SU-DHL-6 (cell line): ENCODE results near the gene CRYAA.
"Not testable (repeated sequence)": the region's sequence is repeated elsewhere in the genome, so short reads cannot be mapped to it uniquely, and the experiment has no call there.

Source experiments
- H2AFZ ChIP-seq: fragments of 200-600 bp; sonication (generic); 2 replicates; pipeline ENCODE4 v1.6.1; 2014; ENCODE audit warnings: low read depth, mild to moderate bottlenecking, moderate library complexity, mixed read lengths, antibody characterized with exemption, low read length; ENCODE audit not compliant: severe bottlenecking
- H3F3A ChIP-seq: fragments of 200-600 bp; shearing (Covaris generic); 2 replicates; pipeline ENCODE4 v1.6.0; 2016; ENCODE audit warnings: antibody characterized with exemption, mild to moderate bottlenecking; ENCODE audit not compliant: insufficient read depth
- H3K27ac ChIP-seq: fragments of 200-600 bp; sonication (generic); 2 replicates; pipeline ENCODE4 v1.5.1; 2016; ENCODE audit warnings: low read depth, mild to moderate bottlenecking, low read length, moderate library complexity, mixed read lengths
- H3K27me3 ChIP-seq: fragments of 200-600 bp; sonication (generic), shearing (Covaris generic); 2 replicates; pipeline ENCODE4 v1.6.0; 2014; ENCODE audit warnings: mild to moderate bottlenecking, low read length
- H3K36me3 ChIP-seq: fragments of 200-600 bp; sonication (generic); 2 replicates; pipeline ENCODE4 v1.6.1; 2014; ENCODE audit warnings: mild to moderate bottlenecking, low read length, mixed read lengths
- H3K4me2 ChIP-seq: fragments of 300-600, 200-600 bp; shearing (Covaris generic), sonication (generic); 2 replicates; pipeline ENCODE4 v1.6.0; 2014; ENCODE audit warnings: low read length, low read depth, mild to moderate bottlenecking; ENCODE audit not compliant: poor library complexity, severe bottlenecking
- H3K4me3 ChIP-seq: fragments of 200-600 bp; sonication (generic); 2 replicates; pipeline ENCODE4 v1.5.1; 2014; ENCODE audit warnings: antibody characterized with exemption, low read length, mild to moderate bottlenecking, mixed read lengths; ENCODE audit not compliant: insufficient read depth, poor library complexity, severe bottlenecking
- H3K79me2 ChIP-seq: fragments of 200-600 bp; sonication (generic); 2 replicates; pipeline ENCODE4 v1.6.1; 2014; ENCODE audit warnings: mild to moderate bottlenecking, low read length, moderate library complexity; ENCODE audit not compliant: insufficient read depth
- H3K9ac ChIP-seq: fragments of 200-600 bp; sonication (generic); 2 replicates; pipeline ENCODE4 v1.7.0; 2014; ENCODE audit warnings: mild to moderate bottlenecking, low read length
- H3K9me2 ChIP-seq: fragments of 200-600 bp; sonication (generic); replicated peaks from 2 replicates; pipeline ENCODE4 v1.6.1; 2014; ENCODE audit warnings: low read length; ENCODE audit not compliant: insufficient read depth
- H3K9me3 ChIP-seq: fragments of 200-600 bp; sonication (generic); 2 replicates; pipeline ENCODE4 v1.6.1; 2014; ENCODE audit warnings: low read length, mixed read lengths; ENCODE audit not compliant: insufficient read depth
- H4K20me1 ChIP-seq: fragments of 200-600 bp; sonication (generic); 2 replicates; pipeline ENCODE4 v1.6.1; 2014; ENCODE audit warnings: low read depth, mild to moderate bottlenecking, antibody characterized with exemption, low read length, moderate library complexity, mixed read lengths

The CRYAA gene

GRCh38 chr21:43168708-43169107 is at the start of gene CRYAA:
Gene CRYAA (plus strand): TSS chr21:43169008. CDS start chr21:43169100, 92 bp downstream.
- not testable (repeated sequence) for H3K9ac ChIP-seq, H3K9me3 ChIP-seq, H3K9me2 ChIP-seq, H3F3A ChIP-seq, H3K4me2 ChIP-seq, H3K27me3 ChIP-seq, H3K4me3 ChIP-seq, H3K36me3 ChIP-seq, H3K27ac ChIP-seq, H3K79me2 ChIP-seq, H4K20me1 ChIP-seq, H2AFZ ChIP-seq

GRCh38 chr21:43130094-43130493 is 38.7 kb upstream of the CRYAA start:
- H4K20me1 ChIP-seq, H3F3A ChIP-seq, H3K36me3 ChIP-seq, H2AFZ ChIP-seq, H3K9me2 ChIP-seq, H3K27ac ChIP-seq, H3K27me3 ChIP-seq, H3K9me3 ChIP-seq, H3K4me3 ChIP-seq, H3K79me2 ChIP-seq, H3K9ac ChIP-seq, H3K4me2 ChIP-seq: not testable (repeated sequence)

- H3K9ac ChIP-seq, H3K27me3 ChIP-seq, H3K9me2 ChIP-seq, H3K79me2 ChIP-seq, H4K20me1 ChIP-seq, H3K9me3 ChIP-seq, H3K27ac ChIP-seq, H3F3A ChIP-seq, H3K36me3 ChIP-seq, H3K4me3 ChIP-seq, H3K4me2 ChIP-seq, H2AFZ ChIP-seq: not testable (repeated sequence)
These were observed 34.3 kb upstream of the CRYAA start for GRCh38 chr21:43134520-43134919.

- not testable (repeated sequence) for H3K27me3 ChIP-seq, H3K9me2 ChIP-seq, H3F3A ChIP-seq, H3K4me2 ChIP-seq, H3K9ac ChIP-seq, H3K4me3 ChIP-seq, H4K20me1 ChIP-seq, H3K9me3 ChIP-seq, H3K79me2 ChIP-seq, H2AFZ ChIP-seq, H3K36me3 ChIP-seq, H3K27ac ChIP-seq
These were observed 29.9 kb upstream of the CRYAA start for GRCh38 chr21:43138944-43139343.

GRCh38 chr21:43141407-43141806 is 27.4 kb upstream of the CRYAA start:
- H3K27me3 ChIP-seq, H3K9ac ChIP-seq, H3K79me2 ChIP-seq, H3K4me2 ChIP-seq, H2AFZ ChIP-seq, H4K20me1 ChIP-seq, H3K9me2 ChIP-seq, H3K4me3 ChIP-seq, H3K9me3 ChIP-seq, H3F3A ChIP-seq, H3K27ac ChIP-seq, H3K36me3 ChIP-seq: not testable (repeated sequence)

GRCh38 chr21:43146637-43147036 is 22.2 kb upstream of the CRYAA start:
- not testable (repeated sequence) for H3K27me3 ChIP-seq, H3K9me3 ChIP-seq, H3K4me2 ChIP-seq, H3K79me2 ChIP-seq, H3K9ac ChIP-seq, H3K4me3 ChIP-seq, H2AFZ ChIP-seq, H3K27ac ChIP-seq, H3F3A ChIP-seq, H3K36me3 ChIP-seq, H4K20me1 ChIP-seq, H3K9me2 ChIP-seq

GRCh38 chr21:43147999-43148398 is 20.8 kb upstream of the CRYAA start:
- not testable (repeated sequence) for H2AFZ ChIP-seq, H3K27ac ChIP-seq, H3K36me3 ChIP-seq, H3K27me3 ChIP-seq, H3K9me2 ChIP-seq, H3K9ac ChIP-seq, H3F3A ChIP-seq, H4K20me1 ChIP-seq, H3K79me2 ChIP-seq, H3K9me3 ChIP-seq, H3K4me2 ChIP-seq, H3K4me3 ChIP-seq

- not testable (repeated sequence) for H3K4me3 ChIP-seq, H3K36me3 ChIP-seq, H3K79me2 ChIP-seq, H4K20me1 ChIP-seq, H3K9me2 ChIP-seq, H3K9me3 ChIP-seq, H3K4me2 ChIP-seq, H3K27ac ChIP-seq, H3F3A ChIP-seq, H2AFZ ChIP-seq, H3K27me3 ChIP-seq, H3K9ac ChIP-seq
These were observed 19.5 kb upstream of the CRYAA start for GRCh38 chr21:43149344-43149743.
